GM19463 (cell line): ENCODE measurements around the gene COQ5.
"Not testable (repeated sequence)": the region's sequence is repeated elsewhere in the genome, so short reads cannot be mapped to it uniquely, and the experiment has no call there.

Source experiments
- ATAC-seq: cut with Tn5 transposase; IDR thresholded peaks from one replicate; pipeline ENCODE4 v1.9.1; 2021; ENCODE audit warnings: mild to moderate bottlenecking, moderate library complexity; ENCODE audit not compliant: unreplicated experiment

The COQ5 gene

GRCh38 chr12:120528861-120529525, at the start of gene COQ5:
COQ5 (minus strand) TSS chr12:120529158; CDS start chr12:120529141, 17 bp downstream.
- peak; percentile 86 for ATAC-seq

DNA sequence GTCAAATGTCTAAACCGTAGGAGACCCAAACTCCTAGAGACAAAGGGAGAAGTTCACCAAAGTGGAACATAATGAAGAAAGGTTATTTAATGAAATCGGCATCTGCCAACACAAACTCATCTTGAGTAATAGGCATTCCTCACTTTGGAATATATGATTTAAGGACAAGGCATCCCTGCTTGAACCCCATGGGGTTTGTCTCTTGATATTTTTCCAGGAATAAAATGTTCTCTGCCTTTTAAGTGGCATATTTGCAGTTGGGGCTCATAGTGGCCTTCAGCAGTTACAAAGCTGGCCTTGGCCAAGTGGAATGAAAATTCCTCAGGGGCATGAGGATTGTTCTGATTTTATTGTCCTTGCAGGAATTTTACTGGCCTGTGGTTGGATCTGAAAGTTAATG, 45.1 kb upstream of the COQ5 start:
- no peak for ATAC-seq

- ATAC-seq = no peak
These were observed 44.6 kb upstream of the COQ5 start for GRCh38 chr12:120573560-120573959.

GRCh38 chr12:120571299-120571698, 42.3 kb upstream of the COQ5 start:
- no peak for ATAC-seq

- ATAC-seq = no peak
These were observed 34.5 kb upstream of the COQ5 start for GRCh38 chr12:120563495-120563894.

DNA sequence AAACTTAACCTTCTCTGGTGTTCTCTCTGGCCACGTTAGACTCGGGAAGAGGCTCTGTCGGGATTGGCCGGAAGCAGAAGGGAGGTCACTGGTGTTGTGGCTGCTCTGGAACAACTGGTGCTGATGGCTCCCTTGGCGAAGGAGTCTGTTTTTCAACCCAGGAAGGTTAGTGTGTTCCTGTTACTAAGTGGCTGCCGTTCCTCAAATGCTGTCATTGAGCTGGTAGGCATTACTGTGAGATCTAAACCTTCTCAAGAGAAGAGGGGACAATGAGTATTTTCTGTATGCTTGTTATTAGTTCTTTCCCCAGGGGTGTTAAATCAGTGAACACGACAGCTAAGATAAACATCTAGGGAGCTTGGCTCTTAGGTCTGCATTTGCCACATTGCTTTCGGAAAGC, 33.9 kb upstream of the COQ5 start:
- no peak for ATAC-seq

GRCh38 chr12:120557589-120557988, 28.6 kb upstream of the COQ5 start:
- ATAC-seq = no peak

GRCh38 chr12:120554678-120555077, 25.7 kb upstream of the COQ5 start:
- ATAC-seq = no peak

- ATAC-seq = no peak
These were observed 17.1 kb upstream of the COQ5 start for GRCh38 chr12:120546050-120546386.

- ATAC-seq = no peak
These were observed 15.7 kb upstream of the COQ5 start for GRCh38 chr12:120544691-120545090.

DNA sequence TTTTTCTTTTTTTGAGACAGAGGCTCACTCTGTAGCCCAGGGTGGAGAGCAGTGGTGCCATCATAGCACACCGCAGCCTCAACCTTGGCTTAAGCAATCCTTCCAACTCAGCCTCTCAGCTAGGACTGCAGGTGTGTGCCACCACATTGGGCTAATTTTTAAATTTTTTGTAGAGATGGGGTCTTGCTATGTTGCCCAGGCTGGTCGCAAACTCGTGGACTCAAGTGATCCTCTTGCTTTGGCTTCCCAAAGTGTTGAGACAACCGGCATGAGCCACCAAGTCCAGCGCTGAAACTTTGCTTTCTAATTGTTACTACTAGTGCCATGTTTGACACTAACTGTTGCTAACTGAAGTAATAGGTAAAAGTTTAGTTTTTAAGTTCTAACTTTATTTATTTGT, 13.2 kb upstream of the COQ5 start:
- ATAC-seq = no peak

DNA sequence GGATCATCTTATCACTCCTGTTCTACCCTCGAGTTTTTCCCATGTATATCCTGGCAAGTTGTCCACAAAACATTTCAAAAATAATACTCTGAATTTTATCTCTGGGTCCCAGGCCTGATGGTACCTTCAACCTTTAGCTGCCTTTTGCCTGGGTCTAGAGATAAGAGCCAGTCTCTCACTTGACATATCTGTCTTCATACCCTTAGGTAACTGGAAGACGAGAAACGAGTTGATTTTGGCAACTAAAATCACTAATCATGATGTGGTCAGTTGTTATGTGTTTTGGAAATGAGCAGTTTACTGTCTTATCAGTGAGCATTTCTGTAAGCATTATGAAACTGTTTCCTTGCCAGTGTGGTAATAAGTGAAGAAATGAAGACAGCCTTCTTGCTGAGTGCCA, 11.5 kb upstream of the COQ5 start:
- ATAC-seq = no peak

DNA sequence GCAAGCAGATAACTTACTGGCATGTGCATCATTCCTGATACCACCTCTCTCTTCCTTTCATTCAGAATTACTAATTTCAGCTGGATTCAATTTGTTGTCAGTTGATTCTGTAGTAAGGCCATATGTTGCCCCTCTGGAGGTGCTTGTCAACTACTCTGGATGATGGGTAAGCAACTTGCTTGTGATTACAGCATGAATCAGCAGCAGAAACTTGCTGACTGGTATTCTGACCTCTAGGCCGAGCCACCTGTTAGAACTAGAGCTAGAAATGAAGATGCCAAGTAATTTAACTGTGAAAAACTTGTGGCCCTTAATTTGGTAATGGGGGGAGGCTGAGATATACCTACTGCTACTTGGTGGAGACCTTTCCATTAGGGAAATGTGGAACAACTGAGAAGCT, 10.3 kb upstream of the COQ5 start:
- ATAC-seq = no peak

DNA sequence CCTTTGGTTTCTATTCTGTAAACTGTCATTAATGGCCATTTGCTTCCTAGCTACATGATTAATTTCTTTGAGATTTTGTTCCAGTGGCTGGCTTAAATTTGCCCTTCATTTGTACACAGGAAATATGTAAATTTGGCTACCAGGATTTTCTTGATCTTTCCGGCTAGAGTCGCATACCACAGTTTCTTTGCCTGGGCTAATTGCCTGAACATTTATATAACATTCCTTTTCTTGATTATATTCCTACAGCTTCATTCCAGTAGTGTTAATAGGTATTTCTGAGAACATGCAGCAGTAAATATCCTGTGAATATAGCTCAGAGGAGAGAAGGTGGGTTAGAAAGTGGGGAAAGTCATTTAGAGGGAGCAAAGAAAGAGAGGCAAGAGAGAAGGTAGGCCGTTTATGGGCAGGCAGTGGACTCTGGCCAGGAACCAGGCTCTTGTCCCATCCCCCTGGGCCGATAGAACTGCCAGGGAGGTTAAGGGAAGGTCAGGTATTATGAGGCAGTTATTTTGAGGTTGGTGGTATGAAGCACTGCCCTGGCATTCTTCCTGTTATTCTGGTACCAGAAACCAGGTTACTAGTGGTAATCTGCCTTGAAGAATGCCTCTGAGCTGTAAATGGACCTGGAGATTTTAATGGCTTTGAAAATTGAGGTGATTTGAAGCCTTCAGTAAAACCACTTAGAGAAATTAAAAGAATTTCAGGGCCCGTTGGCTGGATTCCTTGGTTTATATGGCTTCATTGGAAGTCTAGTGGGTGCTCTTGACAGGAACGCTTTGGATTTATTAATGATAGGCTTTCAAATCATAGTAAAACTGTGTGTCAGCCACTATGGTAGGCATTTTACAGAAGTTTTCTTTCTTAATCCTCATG, 9.6 kb upstream of the COQ5 start:
- no peak for ATAC-seq

DNA sequence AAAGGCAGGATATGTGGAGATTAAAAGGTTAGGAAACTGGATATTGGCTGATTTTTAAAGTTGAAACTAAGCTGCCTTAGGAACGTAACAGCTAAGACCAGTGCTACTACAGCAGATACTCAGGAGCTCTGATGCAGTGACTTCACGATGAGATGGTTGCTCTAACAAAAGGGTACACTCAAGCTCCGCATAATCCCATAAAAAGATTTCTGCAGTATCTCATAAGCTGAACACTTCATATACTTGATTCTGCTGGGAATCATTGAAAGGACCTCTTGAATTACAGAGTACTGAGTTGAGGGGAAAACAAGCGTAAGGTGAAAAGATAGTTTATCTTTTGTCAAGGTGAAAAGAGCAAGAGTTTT, 8.9 kb upstream of the COQ5 start:
- no peak for ATAC-seq

DNA sequence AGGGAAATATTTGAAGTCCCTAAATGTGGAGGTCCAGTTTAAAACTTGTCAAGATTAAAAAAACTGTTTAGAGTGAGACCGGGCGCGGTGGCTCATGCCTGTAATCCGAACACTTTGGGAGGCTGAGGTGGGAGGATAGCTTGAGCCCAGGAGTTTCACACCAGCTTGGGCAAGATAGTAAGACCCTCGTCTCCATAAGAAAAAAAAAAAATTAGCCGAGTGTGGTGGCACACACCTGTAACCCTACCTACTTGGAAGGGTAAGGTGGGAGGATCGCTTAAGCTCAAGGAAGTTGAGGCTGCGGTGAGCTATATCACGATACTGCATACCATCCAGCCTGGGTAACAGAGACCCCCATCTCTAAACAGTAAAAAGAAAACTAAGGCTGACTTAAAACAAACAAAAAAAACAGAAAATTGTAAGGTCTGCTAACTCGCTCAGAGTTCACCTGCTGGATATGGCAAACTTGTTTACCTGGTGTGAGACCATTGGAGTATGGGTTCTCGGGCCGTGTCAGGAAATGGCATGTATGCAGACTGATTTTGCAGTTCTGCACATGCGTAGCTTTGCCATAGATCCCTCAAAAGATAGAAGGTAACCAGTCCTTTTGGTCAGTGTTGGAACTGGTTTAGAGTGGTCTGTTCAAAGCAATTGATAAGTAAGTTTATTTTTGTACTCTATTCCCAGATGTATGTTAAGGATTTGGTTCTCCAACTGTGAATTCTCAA, 7.3 kb upstream of the COQ5 start:
- no peak for ATAC-seq

DNA sequence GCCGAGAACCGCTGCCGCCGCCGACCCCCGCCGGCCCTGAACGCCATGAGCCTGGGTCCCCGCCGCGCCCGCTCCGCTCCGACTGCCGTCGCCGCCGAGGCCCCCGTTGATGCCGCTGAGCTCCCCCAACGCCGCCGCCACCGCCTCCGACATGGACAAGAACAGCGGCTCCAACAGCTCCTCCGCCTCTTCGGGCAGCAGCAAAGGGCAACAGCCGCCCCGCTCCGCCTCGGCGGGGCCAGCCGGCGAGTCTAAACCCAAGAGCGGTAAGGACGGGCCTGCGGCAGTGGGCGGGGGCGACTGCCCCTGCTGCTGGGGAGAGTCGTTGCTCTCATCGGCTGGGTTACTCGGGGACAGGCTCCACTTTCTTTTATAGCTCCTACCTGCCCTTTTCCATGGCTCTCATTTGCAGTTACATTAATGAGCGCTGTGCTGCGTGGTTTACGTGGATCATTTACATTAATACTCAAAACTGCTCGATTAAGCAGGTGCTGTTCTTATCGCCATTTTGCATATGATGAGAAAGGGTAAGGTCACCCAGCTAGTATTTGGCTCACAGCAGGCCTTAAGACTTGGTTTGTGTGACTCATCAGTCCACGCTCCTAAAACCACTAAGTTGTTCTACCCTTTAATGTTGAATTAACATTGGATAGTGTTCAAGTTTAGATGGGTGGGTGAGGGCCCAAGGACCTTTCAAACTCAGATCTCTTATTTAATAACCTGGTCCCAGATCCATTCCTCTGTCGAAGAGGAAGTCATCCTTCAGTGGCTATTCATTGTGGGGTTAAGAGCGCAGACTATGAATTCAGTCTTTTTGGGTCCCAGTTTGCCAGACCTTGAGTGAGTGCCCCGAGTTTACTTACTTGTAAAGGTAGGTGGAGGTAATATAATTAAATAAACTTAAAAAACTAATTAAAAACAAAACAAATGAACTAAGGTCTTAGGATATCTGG, 6.0 kb upstream of the COQ5 start:
- peak; percentile 28 for ATAC-seq

GRCh38 chr12:120534203-120534702, 5.3 kb upstream of the COQ5 start, which contains the start of gene RNF10:
RNF10 (plus strand) TSS chr12:120534356; CDS start chr12:120534812, 456 bp downstream.
- peak; percentile 46 for ATAC-seq

DNA sequence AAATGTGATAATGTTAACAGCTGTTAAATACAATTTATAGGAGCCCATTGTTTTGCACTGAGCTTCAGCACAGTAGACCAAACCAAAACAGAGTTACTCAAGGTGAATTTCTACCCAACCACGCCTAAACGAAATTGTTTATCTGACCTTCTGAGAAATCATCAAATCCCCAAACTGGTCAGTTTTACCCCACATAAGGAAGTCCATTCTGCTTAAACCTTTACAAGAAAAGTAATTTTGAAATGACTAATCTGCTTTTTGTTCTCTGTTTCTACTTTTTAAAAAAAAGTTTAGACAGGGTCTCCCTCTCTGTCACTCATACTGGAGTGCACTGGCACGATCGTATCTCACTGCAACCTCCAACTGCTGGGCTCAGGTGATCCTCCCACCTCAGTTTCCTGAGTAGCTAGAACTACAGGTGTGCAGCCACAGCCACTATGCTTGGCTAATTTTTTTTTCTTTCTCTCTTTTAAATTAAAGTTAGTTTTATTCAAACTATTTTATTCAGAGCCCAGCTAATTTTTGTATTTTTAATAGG, 3.8 kb upstream of the COQ5 start:
- ATAC-seq = no peak

GRCh38 chr12:120530418-120530761, 1.4 kb upstream of the COQ5 start:
- not testable (repeated sequence) for ATAC-seq
